B cell (primary cell): ENCODE results near the gene DLX2. TPM values are rescaled to one million over a fixed set of nuclear protein-coding genes. Genes with fewer than 3 reads are reported as not detected.
A peak's percentile ranks its signal among the peaks of the same experiment; 100 is the strongest.

Experiments used
- ATAC-seq: fragments of 200-7000 bp; cut with Tn5 transposase; one replicate; pipeline ENCODE4 v1.10.0; 2021; ENCODE audit warnings: low read depth, mild to moderate bottlenecking, moderate number of reproducible peaks, moderate library complexity
- CTCF ChIA-PET: fragments of 350-600 bp; sonication (Branson Sonifier 250); formaldehyde crosslinking; loops from one replicate; lab custom pipeline; 2021; ENCODE audit warnings: antibody characterized with exemption, inconsistent platforms; lab: Charles Lee
- POLR2A ChIA-PET: fragments of 350-600 bp; sonication (Branson Sonifier 250); formaldehyde crosslinking; loops from one replicate; lab custom pipeline; 2021; ENCODE audit warnings: antibody characterized with exemption; lab: Charles Lee
- DNase-seq: peaks from one replicate; pipeline ENCODE4 v3.0.0; 2013
- H2AFZ ChIP-seq: 2 replicates; pipeline ENCODE4 v1.6.1; 2012; ENCODE audit warnings: mild to moderate bottlenecking, low read depth, low read length; ENCODE audit not compliant: insufficient read depth, poor library complexity, severe bottlenecking
- H3K27ac ChIP-seq, 2 donors: 1 replicate in 1 of 2; 2 replicates in 1 of 2; pipeline ENCODE4 v1.5.1; 2012 to 2013; ENCODE audit warnings: low read length in 2 of 2, mild to moderate bottlenecking in 2 of 2, moderate library complexity in 1 of 2
- H3K27me3 ChIP-seq, 4 experiments: fragments of 200-600 bp in 1 of 4; sonication (generic) in 1 of 4; replicated peaks in 1 of 4; 1 replicate in 2 of 4; 2 replicates in 2 of 4; pipeline versions ENCODE4 v1.6.1 to v1.7.0; 2013 to 2016; ENCODE audit warnings: low read length in 3 of 4, mild to moderate bottlenecking in 2 of 4, mixed read lengths in 1 of 4, moderate library complexity in 1 of 4; ENCODE audit not compliant: insufficient read depth in 4 of 4, control insufficient read depth in 3 of 4; ENCODE audit errors: control extremely low read depth in 1 of 4
- H3K36me3 ChIP-seq, 2 experiments: replicated peaks in 1 of 2; 1 replicate in 1 of 2; 2 replicates in 1 of 2; pipeline versions ENCODE4 v1.6.1 to v1.7.1; 2013; ENCODE audit warnings: low read length in 1 of 2; ENCODE audit not compliant: insufficient read depth in 2 of 2, control insufficient read depth in 1 of 2; ENCODE audit errors: control extremely low read depth in 1 of 2, extremely low read depth in 1 of 2
- H3K4me1 ChIP-seq, 2 donors: fragments of 200-600 bp in 1 of 2; sonication (generic) in 1 of 2; 1 replicate in 1 of 2; 2 replicates in 1 of 2; pipeline versions ENCODE4 v1.5.1 to v1.6.1; 2013 to 2017; ENCODE audit warnings: low read length in 2 of 2; ENCODE audit not compliant: control insufficient read depth in 2 of 2, insufficient read depth in 2 of 2
- H3K4me2 ChIP-seq: replicated peaks from 2 replicates; pipeline ENCODE3; 2012; ENCODE audit warnings: mild to moderate bottlenecking, low read depth, low read length; ENCODE audit not compliant: poor library complexity, severe bottlenecking
- H3K4me3 ChIP-seq, 5 experiments: fragments of 200-600 bp in 1 of 5; sonication (generic) in 1 of 5; 1 replicate in 3 of 5; 2 replicates in 2 of 5; pipeline versions ENCODE4 v1.5.1 to v1.7.0; 2011 to 2016; ENCODE audit warnings: low read length in 4 of 5, mild to moderate bottlenecking in 4 of 5, low read depth in 2 of 5, control low read depth in 1 of 5, moderate library complexity in 1 of 5; ENCODE audit not compliant: insufficient read depth in 1 of 5; ENCODE audit errors: control extremely low read depth in 1 of 5, extremely low read depth in 1 of 5
- H3K79me2 ChIP-seq: fragments of 200-600 bp; sonication (generic); one replicate; pipeline ENCODE4 v1.6.0; 2016; ENCODE audit warnings: low read length; ENCODE audit not compliant: control insufficient read depth, insufficient read depth
- H3K9ac ChIP-seq: fragments of 200-600 bp; sonication (generic); 2 replicates; pipeline ENCODE4 v1.6.1; 2017; ENCODE audit warnings: mild to moderate bottlenecking, low read length, moderate library complexity
- H3K9me3 ChIP-seq, 3 donors: one replicate each; pipeline versions ENCODE4 v1.6.1 to v1.7.1; 2013; ENCODE audit warnings: low read length in 2 of 3; ENCODE audit not compliant: control insufficient read depth in 2 of 3, insufficient read depth in 1 of 3; ENCODE audit errors: control extremely low read depth in 1 of 3
- H4K20me1 ChIP-seq: 2 replicates; pipeline ENCODE4 v1.6.0; 2012; ENCODE audit warnings: mild to moderate bottlenecking, low read length; ENCODE audit not compliant: insufficient read depth, control insufficient read depth, poor library complexity, severe bottlenecking
- H3K27ac Mint-ChIP-seq: one replicate; pipeline ENCODE4 v1.8.0; 2021; ENCODE audit warnings: mixed read lengths
- H3K27me3 Mint-ChIP-seq: one replicate; pipeline ENCODE4 v1.8.0; 2021; ENCODE audit warnings: mixed read lengths
- H3K4me1 Mint-ChIP-seq: one replicate; pipeline ENCODE4 v1.8.0; 2021; ENCODE audit warnings: mixed read lengths
- H3K4me3 Mint-ChIP-seq: one replicate; pipeline ENCODE4 v1.8.0; 2021; ENCODE audit warnings: mixed read lengths
- H3K9me3 Mint-ChIP-seq: one replicate; pipeline ENCODE4 v1.8.0; 2022; ENCODE audit warnings: mixed read lengths; ENCODE audit not compliant: insufficient read depth
- EZH2 ChIP-seq: IDR thresholded peaks from 2 replicates; pipeline ENCODE4 v1.6.1; 2012; ENCODE audit warnings: borderline replicate concordance, low read depth, mild to moderate bottlenecking, moderate library complexity, low read length; ENCODE audit not compliant: insufficient read depth, poor library complexity, severe bottlenecking
- WGBS: methylation state at CpG from one replicate; pipeline ENCODE4 v1.1.5; 2013; ENCODE audit warnings: missing lambda C conversion rate; ENCODE audit not compliant: insufficient coverage; 5-methylcytosine and 5-hydroxymethylcytosine counted together
- intact Hi-C: fragments of 100-400 bp; cut with micrococcal nuclease; formaldehyde crosslinking; loops from one replicate; pipeline ENCODE4 v1.10.0; 2022
- polyA plus RNA-seq: library from polyadenylated mRNA; depleted of rRNA; stranded (reverse); fragments of >200 nt; gene quantifications from 2 replicates; pipeline ENCODE4 v1.2.3, GENCODE V29; 2012
- total RNA-seq, 2 donors: library from RNA; stranded (reverse); fragments of 120-200 nt in 1 of 2; gene quantifications; 1 replicate in 1 of 2; 2 replicates in 1 of 2; pipeline versions ENCODE4 v1.2.3 to v1.2.4, GENCODE V29; 2013 to 2022
- TF ChIP-seq, protein P1 (sequence below): fragments of 200-600 bp; IDR thresholded peaks from one replicate; pipeline ENCODE4 v1.8.0; 2022; ENCODE audit warnings: antibody characterized with exemption, mild to moderate bottlenecking

The DLX2 gene
- total and polyA plus RNA-seq, 2 donors (not counting 1 experiment from before 2014, with no cell fraction given): 0.13 to 0.52 TPM

DNA sequence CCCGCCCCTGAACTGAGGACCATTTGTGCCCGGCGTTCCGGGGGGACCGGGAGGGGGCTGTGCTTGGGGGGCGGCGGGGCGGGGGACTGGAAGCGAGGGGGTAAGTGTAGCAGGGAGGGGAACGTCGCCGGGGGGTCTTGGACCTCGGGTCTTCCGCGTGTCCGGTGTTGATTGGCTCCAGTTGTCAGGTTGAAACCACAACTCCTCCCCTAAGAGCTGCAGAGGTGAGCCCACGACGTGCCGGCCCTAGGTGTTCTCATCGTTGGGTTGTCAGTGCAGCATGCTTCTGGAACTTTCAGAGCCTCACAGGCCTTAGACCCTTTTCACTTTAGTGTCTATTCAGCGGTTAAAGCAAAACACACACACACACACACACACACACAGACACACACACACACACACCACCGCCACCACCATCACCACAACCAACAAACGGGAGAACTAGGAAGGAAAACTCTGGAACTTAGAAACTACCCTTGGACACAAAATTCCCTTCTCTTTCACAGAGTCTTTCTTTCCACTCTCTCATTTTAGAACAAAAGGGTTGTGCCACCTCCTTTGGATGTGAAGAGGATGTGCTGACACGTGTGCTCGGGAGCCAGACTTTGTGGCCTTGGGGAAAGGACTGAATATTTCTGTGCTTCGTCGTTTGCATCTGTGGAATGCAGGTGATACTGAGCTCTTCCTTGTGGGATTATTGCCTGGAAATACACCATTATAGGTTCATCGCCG lies 6.7 kb upstream of the DLX2 start:
- CTCF ChIA-PET: interaction anchor here (0.9 kb wide), 1 partner anchor 18 kb away, joined by 4 read pairs; no protein-coding TSS in a partner anchor
- H3K4me1 Mint-ChIP-seq: peaks cover 11% of the 10 kb centered on the region
- no peak overlapping the region for H3K9ac ChIP-seq
- H3K4me2 ChIP-seq: no peak overlapping the region
- peaks cover 0 to 66% (median 50%) of the 10 kb centered on the region in 4 experiments for H3K27me3 ChIP-seq
- no peaks in the 10 kb centered on the region for H4K20me1 ChIP-seq
- peaks cover 20 to 32% of the 10 kb centered on the region in 2 donors for H3K4me1 ChIP-seq
- peaks cover 0 to 54% (median 4%) of the 10 kb centered on the region in 3 donors for H3K9me3 ChIP-seq
- H3K9me3 Mint-ChIP-seq: no peaks in the 10 kb centered on the region
- DNase-seq: peak; percentile 23
- no peak for ATAC-seq
- no peak overlapping the region for H3K4me3 Mint-ChIP-seq
- H3K27me3 Mint-ChIP-seq: peaks cover 53% of the 10 kb centered on the region
- H2AFZ ChIP-seq: no peak overlapping the region
- no peaks in the 10 kb centered on the region for H3K79me2 ChIP-seq
- H3K27ac ChIP-seq: no peak overlapping the region
- 31% methylated on average over 16 of the region's 29 CpGs for WGBS
- POLR2A ChIA-PET: no interaction called here
- H3K4me3 ChIP-seq: no peak overlapping the region
- TF ChIP-seq, protein P1, sequence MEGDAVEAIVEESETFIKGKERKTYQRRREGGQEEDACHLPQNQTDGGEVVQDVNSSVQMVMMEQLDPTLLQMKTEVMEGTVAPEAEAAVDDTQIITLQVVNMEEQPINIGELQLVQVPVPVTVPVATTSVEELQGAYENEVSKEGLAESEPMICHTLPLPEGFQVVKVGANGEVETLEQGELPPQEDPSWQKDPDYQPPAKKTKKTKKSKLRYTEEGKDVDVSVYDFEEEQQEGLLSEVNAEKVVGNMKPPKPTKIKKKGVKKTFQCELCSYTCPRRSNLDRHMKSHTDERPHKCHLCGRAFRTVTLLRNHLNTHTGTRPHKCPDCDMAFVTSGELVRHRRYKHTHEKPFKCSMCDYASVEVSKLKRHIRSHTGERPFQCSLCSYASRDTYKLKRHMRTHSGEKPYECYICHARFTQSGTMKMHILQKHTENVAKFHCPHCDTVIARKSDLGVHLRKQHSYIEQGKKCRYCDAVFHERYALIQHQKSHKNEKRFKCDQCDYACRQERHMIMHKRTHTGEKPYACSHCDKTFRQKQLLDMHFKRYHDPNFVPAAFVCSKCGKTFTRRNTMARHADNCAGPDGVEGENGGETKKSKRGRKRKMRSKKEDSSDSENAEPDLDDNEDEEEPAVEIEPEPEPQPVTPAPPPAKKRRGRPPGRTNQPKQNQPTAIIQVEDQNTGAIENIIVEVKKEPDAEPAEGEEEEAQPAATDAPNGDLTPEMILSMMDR: no peak
- TF ChIP-seq EZH2: no peak
- intact Hi-C loops: loop anchor here (10.0 kb wide), 1 partner anchor 325 kb away; no protein-coding TSS in a partner anchor
- H3K36me3 ChIP-seq: no peaks in the 10 kb centered on the region
- H3K27ac Mint-ChIP-seq: no peak overlapping the region

DNA sequence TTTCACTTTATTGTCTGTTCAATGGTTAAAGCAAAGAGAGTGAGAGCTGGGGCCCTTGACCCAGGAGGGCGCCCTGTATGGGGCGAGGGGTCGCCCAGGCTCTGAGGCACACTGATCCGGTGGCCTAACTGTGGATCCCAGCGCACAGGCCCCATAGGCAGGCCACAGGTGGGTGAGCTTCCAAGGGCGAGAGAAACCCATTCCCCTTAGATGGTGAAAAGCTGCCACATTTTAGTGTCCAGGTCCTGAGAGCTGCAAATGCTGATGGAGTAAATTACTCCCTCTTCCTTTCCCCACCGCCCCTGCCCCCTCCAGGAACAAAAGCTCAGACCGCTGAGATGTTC lies 5.9 kb upstream of the DLX2 start:
- TF ChIP-seq, protein P1: no peak
- TF ChIP-seq EZH2: no peak
- Histone ChIP-seq H4K20me1 (no peaks in the 10 kb centered on the region), H3K4me2 (no peak overlapping the region), H3K79me2 (no peaks in the 10 kb centered on the region), H3K9ac (no peak overlapping the region), H3K27me3 (peaks cover 0 to 71% (median 57%) of the 10 kb centered on the region in 4 experiments), H3K36me3 (no peaks in the 10 kb centered on the region), H3K9me3 (peaks cover 0 to 61% (median 11%) of the 10 kb centered on the region in 3 donors), H3K4me3 (no peak overlapping the region), H2AFZ (no peak overlapping the region), H3K4me1 (peaks cover 24 to 40% of the 10 kb centered on the region in 2 donors), H3K27ac (no peak overlapping the region)
- 34% methylated on average over 7 of the region's 8 CpGs for WGBS
- intact Hi-C loops: loop anchor here (10.0 kb wide), 1 partner anchor 326 kb away; no protein-coding TSS in a partner anchor
- DNase-seq (no peak), ATAC-seq (no peak)
- Mint-ChIP-seq H3K9me3 (no peaks in the 10 kb centered on the region), H3K27me3 (peaks cover 59% of the 10 kb centered on the region), H3K4me3 (no peak overlapping the region), H3K27ac (no peak overlapping the region), H3K4me1 (peaks cover 17% of the 10 kb centered on the region)
- POLR2A ChIA-PET: no interaction called here
- CTCF ChIA-PET: interaction anchor here (0.9 kb wide), 1 partner anchor 19 kb away, joined by 4 read pairs; no protein-coding TSS in a partner anchor
